Karpas-422 (cell line): ENCODE measurements around the gene SEC61G. TPM values are rescaled to one million over a fixed set of nuclear protein-coding genes. Genes with fewer than 3 reads are reported as not detected.
A peak's percentile ranks its signal among the peaks of the same experiment; 100 is the strongest.

Source experiments
- DNase-seq: peaks from one replicate; pipeline ENCODE4 v3.0.0-alpha.2; 2015
- H2AFZ ChIP-seq: fragments of 200-600 bp; sonication (generic); 2 replicates; pipeline ENCODE4 v1.6.1; 2014; ENCODE audit warnings: antibody characterized with exemption, low read length, mixed read lengths
- H3K27ac ChIP-seq: fragments of 200-600 bp; sonication (generic); 2 replicates; pipeline ENCODE4 v1.5.1; 2014; ENCODE audit warnings: mild to moderate bottlenecking, low read length, moderate library complexity
- H3K27me3 ChIP-seq: fragments of 200-600 bp; sonication (generic); 2 replicates; pipeline ENCODE4 v1.6.1; 2014; ENCODE audit warnings: low read length, mixed read lengths
- H3K36me3 ChIP-seq: fragments of 200-600 bp; sonication (generic); 2 replicates; pipeline ENCODE4 v1.6.1; 2014; ENCODE audit warnings: low read length, mixed read lengths; ENCODE audit not compliant: insufficient read depth
- H3K4me1 ChIP-seq: fragments of 200-600 bp; sonication (generic); 2 replicates; pipeline ENCODE4 v1.6.1; 2014; ENCODE audit warnings: mild to moderate bottlenecking, low read length, mixed read lengths
- H3K4me2 ChIP-seq: fragments of 200-600 bp; sonication (generic); 2 replicates; pipeline ENCODE4 v1.6.1; 2014; ENCODE audit warnings: low read length, low read depth, mild to moderate bottlenecking; ENCODE audit not compliant: poor library complexity, severe bottlenecking
- H3K4me3 ChIP-seq: fragments of 200-600 bp; sonication (generic); 2 replicates; pipeline ENCODE4 v1.5.1; 2014; ENCODE audit warnings: mild to moderate bottlenecking, antibody characterized with exemption, low read length, mixed read lengths
- H3K79me2 ChIP-seq: fragments of 200-600 bp; sonication (generic); 2 replicates; pipeline ENCODE4 v1.6.1; 2014; ENCODE audit warnings: mild to moderate bottlenecking, low read length, mixed read lengths
- H3K9ac ChIP-seq: fragments of 200-600 bp; sonication (generic); 2 replicates; pipeline ENCODE4 v1.6.0; 2014; ENCODE audit warnings: low read length
- H3K9me2 ChIP-seq: fragments of 200-600 bp; sonication (generic), shearing (Covaris generic); replicated peaks from 2 replicates; pipeline ENCODE4 v1.6.0; 2014; ENCODE audit warnings: mild to moderate bottlenecking, low read length, moderate library complexity; ENCODE audit not compliant: insufficient read depth
- H3K9me3 ChIP-seq: fragments of 300-700, 200-600 bp; sonication (generic); 2 replicates; pipeline ENCODE4 v1.6.1; 2014; ENCODE audit warnings: low read length, mixed read lengths
- H4K20me1 ChIP-seq: fragments of 200-600 bp; sonication (generic); 2 replicates; pipeline ENCODE4 v1.6.1; 2014; ENCODE audit warnings: mild to moderate bottlenecking, antibody characterized with exemption, low read length, low read depth; ENCODE audit not compliant: insufficient read depth
- total RNA-seq: library from RNA; depleted of rRNA; stranded (reverse); fragments of >200 nt; shearing (Covaris generic); gene quantifications from 2 replicates; pipeline ENCODE4 v1.2.3, GENCODE V29; 2014; ENCODE audit warnings: low replicate concordance

SEC61G gene
- total RNA-seq, 1 experiment from 2014 or later = 179 TPM

DNA sequence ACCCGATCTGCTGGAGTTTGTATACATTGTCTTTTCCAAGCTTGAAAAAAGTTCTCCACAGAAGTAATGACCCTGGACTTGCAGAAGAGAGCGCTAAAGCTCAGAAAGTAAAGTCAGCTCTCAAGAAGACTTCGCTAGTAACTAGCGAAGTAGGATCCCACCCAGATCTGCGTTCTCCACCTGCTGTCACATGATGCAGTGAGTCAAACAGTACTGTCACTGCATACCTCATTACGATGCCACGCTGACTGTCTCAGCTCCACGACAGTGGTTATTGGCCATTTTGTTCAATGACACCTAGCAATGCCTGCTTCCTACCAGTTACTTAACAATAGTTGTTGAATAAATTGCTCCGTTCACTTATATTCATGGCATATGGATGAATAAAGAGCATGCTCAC, 29.7 kb upstream of the SEC61G start:
- Histone ChIP-seq H3K9me3 (no peaks in the 10 kb centered on the region), H2AFZ (no peak overlapping the region), H3K79me2 (no peaks in the 10 kb centered on the region), H3K4me3 (no peak overlapping the region), H3K36me3 (no peaks in the 10 kb centered on the region), H3K9ac (no peak overlapping the region), H4K20me1 (no peaks in the 10 kb centered on the region), H3K27me3 (no peaks in the 10 kb centered on the region), H3K9me2 (no peaks in the 10 kb centered on the region), H3K4me1 (no peaks in the 10 kb centered on the region), H3K4me2 (no peak overlapping the region), H3K27ac (no peak overlapping the region)
- DNase-seq = peak; percentile 53

DNA sequence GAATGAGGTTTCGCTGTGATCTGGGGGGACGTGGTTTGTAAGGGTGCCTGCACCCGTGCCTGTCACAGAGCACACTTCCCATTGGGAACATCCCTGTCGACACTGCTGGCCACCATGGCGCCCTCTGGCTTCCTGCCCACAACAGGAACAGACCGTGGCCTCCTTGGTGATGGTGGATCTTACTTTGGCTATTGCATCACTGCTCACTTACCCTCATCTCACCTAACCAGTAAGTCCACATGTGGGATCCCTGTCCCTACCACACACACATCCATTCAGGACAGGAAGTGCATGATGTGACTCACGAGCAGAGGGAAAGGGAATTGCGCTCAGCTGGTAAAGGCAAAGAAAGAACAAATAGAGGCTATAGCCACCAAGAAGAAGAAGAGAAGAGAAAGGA, 26.2 kb upstream of the SEC61G start:
- no peaks in the 10 kb centered on the region for H3K9me3 ChIP-seq
- H3K36me3 ChIP-seq = no peaks in the 10 kb centered on the region
- no peaks in the 10 kb centered on the region for H3K27me3 ChIP-seq
- no peaks in the 10 kb centered on the region for H3K79me2 ChIP-seq
- no peak overlapping the region for H3K9ac ChIP-seq
- DNase-seq = no peak
- no peak overlapping the region for H2AFZ ChIP-seq
- no peaks in the 10 kb centered on the region for H4K20me1 ChIP-seq
- no peak overlapping the region for H3K27ac ChIP-seq
- H3K4me2 ChIP-seq = no peak overlapping the region
- no peaks in the 10 kb centered on the region for H3K4me1 ChIP-seq
- no peak overlapping the region for H3K4me3 ChIP-seq
- no peaks in the 10 kb centered on the region for H3K9me2 ChIP-seq

DNA sequence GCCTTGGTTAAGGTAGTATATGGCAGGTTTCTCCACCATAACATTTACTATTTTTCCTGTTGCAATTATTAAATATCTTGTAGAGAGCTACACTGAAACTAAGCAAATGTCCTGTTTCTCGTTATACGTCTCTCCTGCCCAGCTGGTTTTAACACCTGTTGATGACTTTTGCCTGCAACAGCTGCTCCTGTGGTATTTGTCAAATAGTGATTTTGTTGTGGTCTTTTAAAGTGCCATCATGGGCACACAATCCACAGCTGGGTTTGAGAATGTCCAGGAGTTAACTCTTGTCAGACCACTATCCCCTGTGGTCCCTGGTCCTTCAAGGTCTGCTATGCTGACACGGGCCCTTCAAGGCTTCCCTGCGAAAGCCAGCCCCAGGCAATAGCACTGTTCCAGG, 24.9 kb upstream of the SEC61G start:
- Histone ChIP-seq H3K9ac (no peak overlapping the region), H2AFZ (no peak overlapping the region), H3K4me2 (no peak overlapping the region), H3K9me2 (no peaks in the 10 kb centered on the region), H3K9me3 (no peaks in the 10 kb centered on the region), H3K27ac (no peak overlapping the region), H4K20me1 (no peaks in the 10 kb centered on the region), H3K36me3 (no peaks in the 10 kb centered on the region), H3K4me1 (no peaks in the 10 kb centered on the region), H3K79me2 (no peaks in the 10 kb centered on the region), H3K27me3 (no peaks in the 10 kb centered on the region), H3K4me3 (no peak overlapping the region)
- DNase-seq = no peak

DNA sequence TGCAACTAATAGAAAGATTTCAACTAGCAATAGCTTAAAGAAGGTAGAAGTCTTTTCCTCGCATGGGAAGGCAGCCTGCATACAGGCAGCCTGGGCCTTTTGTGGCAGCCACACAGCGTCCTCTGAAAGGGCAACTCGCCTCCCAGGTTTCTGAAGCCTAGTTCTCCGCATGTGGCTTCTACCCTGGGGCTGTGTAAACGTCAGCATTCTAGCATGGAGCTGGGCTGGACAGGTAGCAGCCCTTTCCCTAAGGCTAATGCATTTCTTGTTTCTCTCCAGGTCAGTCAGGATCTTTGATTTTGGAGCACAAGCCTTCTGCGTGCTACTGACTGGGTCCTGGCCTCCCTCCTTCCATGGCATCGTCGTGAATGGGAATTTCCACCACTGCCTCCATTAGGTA, 23.8 kb upstream of the SEC61G start:
- no peak overlapping the region for H3K9ac ChIP-seq
- no peaks in the 10 kb centered on the region for H3K27me3 ChIP-seq
- H2AFZ ChIP-seq = no peak overlapping the region
- H4K20me1 ChIP-seq = no peaks in the 10 kb centered on the region
- no peaks in the 10 kb centered on the region for H3K79me2 ChIP-seq
- no peak for DNase-seq
- H3K9me3 ChIP-seq = no peaks in the 10 kb centered on the region
- no peak overlapping the region for H3K4me2 ChIP-seq
- H3K4me1 ChIP-seq = no peaks in the 10 kb centered on the region
- H3K27ac ChIP-seq = no peak overlapping the region
- no peaks in the 10 kb centered on the region for H3K36me3 ChIP-seq
- no peak overlapping the region for H3K4me3 ChIP-seq
- H3K9me2 ChIP-seq = no peaks in the 10 kb centered on the region

DNA sequence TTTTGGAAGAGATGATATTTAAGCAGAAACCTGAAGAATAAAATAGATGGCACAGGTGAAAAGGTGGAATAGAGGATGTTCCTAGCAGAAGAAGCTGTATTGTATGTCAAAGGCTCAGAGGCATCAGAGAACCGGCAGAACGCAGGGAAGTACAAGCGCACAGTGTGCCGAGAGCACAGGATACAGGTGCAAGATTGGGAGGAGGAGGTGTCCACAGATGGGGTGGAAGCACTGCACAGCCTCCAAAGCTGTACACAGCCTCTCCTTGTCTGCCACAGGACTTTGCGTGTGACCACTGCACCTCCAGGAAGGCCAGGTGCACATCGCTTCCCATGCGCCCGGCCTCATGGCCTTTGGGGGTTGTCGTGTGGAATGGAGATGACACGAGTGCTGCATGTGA, 23.3 kb upstream of the SEC61G start:
- Histone ChIP-seq H3K9ac (no peak overlapping the region), H3K79me2 (no peaks in the 10 kb centered on the region), H3K4me2 (no peak overlapping the region), H3K36me3 (no peaks in the 10 kb centered on the region), H3K27ac (no peak overlapping the region), H4K20me1 (no peaks in the 10 kb centered on the region), H3K27me3 (no peaks in the 10 kb centered on the region), H3K4me3 (no peak overlapping the region), H3K4me1 (no peaks in the 10 kb centered on the region), H3K9me2 (no peaks in the 10 kb centered on the region), H2AFZ (no peak overlapping the region), H3K9me3 (no peaks in the 10 kb centered on the region)
- DNase-seq = no peak

DNA sequence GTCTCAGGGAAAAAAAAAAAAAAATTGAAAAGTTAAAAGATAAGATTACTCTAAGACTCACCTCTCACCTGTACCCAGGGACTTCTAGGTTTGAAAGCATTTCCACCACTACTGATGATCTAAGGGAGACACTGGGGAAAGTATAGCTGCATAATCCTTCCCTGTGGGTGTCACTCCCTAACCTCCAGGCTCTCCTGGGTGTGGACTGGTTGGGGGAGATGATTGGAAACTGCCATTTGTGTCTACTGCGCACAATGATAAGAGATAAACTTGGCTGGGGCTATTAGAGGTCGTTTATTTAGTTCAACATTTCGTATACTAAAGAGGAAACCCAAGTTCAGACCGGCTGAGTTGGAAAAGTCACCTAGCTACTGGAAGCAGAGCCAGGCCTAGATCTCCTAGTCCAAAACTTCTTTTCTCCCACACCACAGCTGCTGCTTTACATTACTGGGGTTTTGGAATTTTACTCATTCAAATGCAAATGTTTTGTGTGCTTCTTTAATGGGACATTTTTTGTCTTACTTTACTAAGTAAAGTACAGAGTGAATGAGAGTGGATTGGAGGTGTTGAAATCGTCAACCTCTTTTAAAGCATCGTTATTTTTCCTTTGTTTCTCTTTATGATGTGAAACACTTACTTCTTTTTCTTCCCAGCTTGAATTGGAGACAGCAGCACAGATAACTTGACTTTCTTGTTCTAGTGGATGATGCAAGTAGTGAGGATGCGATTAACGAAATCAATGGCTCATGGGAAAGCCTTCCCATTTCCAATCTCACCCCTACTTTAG, 22.3 kb upstream of the SEC61G start:
- no peak overlapping the region for H3K27ac ChIP-seq
- H3K79me2 ChIP-seq = no peaks in the 10 kb centered on the region
- no peaks in the 10 kb centered on the region for H3K9me2 ChIP-seq
- DNase-seq = no peak
- H3K4me1 ChIP-seq = no peaks in the 10 kb centered on the region
- H3K4me3 ChIP-seq = no peak overlapping the region
- no peak overlapping the region for H2AFZ ChIP-seq
- H3K4me2 ChIP-seq = no peak overlapping the region
- no peak overlapping the region for H3K9ac ChIP-seq
- no peaks in the 10 kb centered on the region for H3K27me3 ChIP-seq
- no peaks in the 10 kb centered on the region for H3K9me3 ChIP-seq
- H3K36me3 ChIP-seq = no peaks in the 10 kb centered on the region
- no peaks in the 10 kb centered on the region for H4K20me1 ChIP-seq

DNA sequence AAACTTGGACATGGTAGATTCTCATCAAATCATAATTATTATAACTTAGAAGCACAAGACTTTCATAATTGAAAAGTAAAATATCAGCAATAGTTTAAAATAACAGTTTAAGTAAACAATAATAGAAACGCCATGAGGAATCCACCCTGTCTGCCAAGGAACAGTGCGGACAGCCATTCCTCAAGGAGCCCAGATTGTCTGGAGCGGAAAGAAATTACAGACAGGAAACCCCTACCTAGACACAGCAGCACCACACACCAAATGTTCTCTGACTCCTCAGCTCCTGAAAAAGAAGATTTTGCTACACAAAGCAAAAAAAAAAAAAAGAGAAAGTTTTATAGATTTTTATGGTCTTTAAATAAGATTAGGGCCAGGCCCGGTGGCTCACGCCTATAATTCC, 21.5 kb upstream of the SEC61G start:
- Histone ChIP-seq H4K20me1 (no peaks in the 10 kb centered on the region), H3K36me3 (no peaks in the 10 kb centered on the region), H3K79me2 (no peaks in the 10 kb centered on the region), H2AFZ (no peak overlapping the region), H3K9me2 (no peaks in the 10 kb centered on the region), H3K4me1 (no peaks in the 10 kb centered on the region), H3K27me3 (no peaks in the 10 kb centered on the region), H3K9ac (no peak overlapping the region), H3K4me2 (no peak overlapping the region), H3K4me3 (no peak overlapping the region), H3K27ac (no peak overlapping the region), H3K9me3 (no peaks in the 10 kb centered on the region)
- no peak for DNase-seq

DNA sequence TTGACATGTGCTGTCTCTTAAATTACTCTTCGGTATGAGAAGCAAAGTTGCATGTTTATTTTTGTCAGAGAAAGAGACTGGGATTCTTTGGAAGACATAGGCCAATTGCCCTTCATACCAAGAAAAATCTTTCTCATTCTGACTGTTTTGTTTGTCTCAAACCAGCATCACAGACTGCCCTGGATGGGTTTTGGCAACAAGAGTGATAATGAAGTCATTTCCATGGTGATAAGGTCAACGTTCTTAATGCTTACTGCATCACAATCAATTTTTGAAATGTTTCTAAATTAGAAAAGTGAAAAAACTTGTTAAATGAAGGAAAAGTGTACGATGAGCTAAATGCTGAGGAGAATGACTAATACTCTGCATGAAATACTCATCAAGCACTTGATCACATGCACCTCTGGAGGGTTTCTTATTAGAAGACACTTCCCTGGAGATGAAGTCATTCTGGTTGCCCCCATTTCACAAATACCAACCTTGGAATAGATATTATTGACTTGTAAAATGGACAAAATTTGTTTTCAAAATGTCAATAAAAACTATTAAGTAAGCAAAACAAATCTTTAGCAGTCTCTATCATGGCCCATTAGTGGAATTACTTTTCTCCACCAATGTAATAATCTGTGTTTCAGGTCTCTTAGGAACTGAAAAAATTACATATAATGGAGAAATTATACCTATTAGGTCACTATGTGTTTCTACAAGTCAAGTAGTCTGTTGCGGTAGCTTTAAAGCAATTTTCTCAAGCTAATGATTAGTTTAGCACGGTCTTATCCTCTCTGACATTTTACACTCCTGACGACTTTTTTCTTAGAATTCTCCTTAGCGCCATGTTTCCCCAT, 19.9 kb upstream of the SEC61G start:
- H3K9me3 ChIP-seq = no peaks in the 10 kb centered on the region
- no peak overlapping the region for H3K4me2 ChIP-seq
- no peak overlapping the region for H3K9ac ChIP-seq
- no peaks in the 10 kb centered on the region for H3K79me2 ChIP-seq
- H3K4me1 ChIP-seq = peaks cover 2% of the 10 kb centered on the region
- no peak overlapping the region for H2AFZ ChIP-seq
- no peaks in the 10 kb centered on the region for H3K36me3 ChIP-seq
- H3K9me2 ChIP-seq = no peaks in the 10 kb centered on the region
- H4K20me1 ChIP-seq = no peaks in the 10 kb centered on the region
- no peaks in the 10 kb centered on the region for H3K27me3 ChIP-seq
- H3K27ac ChIP-seq = no peak overlapping the region
- DNase-seq = no peak
- H3K4me3 ChIP-seq = no peak overlapping the region
